Thoracic aorta (tissue), 2 donors: ENCODE measurements around the gene NRP2. TPM values are rescaled to one million over a fixed set of nuclear protein-coding genes. Genes with fewer than 3 reads are reported as not detected.

Source experiments
- ATAC-seq: fragments of 150-250 bp; one replicate; pipeline ENCODE4 v1.8.0; 2017; ENCODE audit warnings: low read depth; ENCODE audit not compliant: insufficient number of reproducible peaks, low FRiP score
- DNase-seq: peaks from one replicate; pipeline ENCODE4 v3.0.0-alpha.2; 2020; ENCODE audit warnings: low spot score
- H3K27ac ChIP-seq, 2 donors: fragments of 200-600 bp; sonication (generic); 1 replicate in 1 of 2; 2 replicates in 1 of 2; pipeline ENCODE4 v1.5.1; 2016; ENCODE audit warnings: mild to moderate bottlenecking in 2 of 2, moderate library complexity in 2 of 2
- H3K27me3 ChIP-seq: fragments of 200-600 bp; sonication (generic); replicated peaks from 2 replicates; pipeline ENCODE4 v1.6.0; 2016; ENCODE audit warnings: mild to moderate bottlenecking; ENCODE audit not compliant: insufficient read depth
- H3K36me3 ChIP-seq: fragments of 200-600 bp; sonication (generic); one replicate; pipeline ENCODE4 v1.5.1; 2016
- H3K4me1 ChIP-seq, 2 donors: fragments of 200-600 bp; sonication (generic); 1 replicate in 1 of 2; 2 replicates in 1 of 2; pipeline versions ENCODE4 v1.5.1 to v1.6.0; 2016; ENCODE audit warnings: low read depth in 2 of 2, mild to moderate bottlenecking in 1 of 2; ENCODE audit not compliant: control insufficient read depth in 1 of 2
- H3K4me3 ChIP-seq: fragments of 200-600 bp; sonication (generic); 2 replicates; pipeline ENCODE4 v1.5.1; 2016; ENCODE audit warnings: mild to moderate bottlenecking
- H3K9me3 ChIP-seq: fragments of 200-600 bp; sonication (generic); 2 replicates; pipeline ENCODE4 v1.5.1; 2016
- total RNA-seq, 2 donors: library from RNA; depleted of rRNA; stranded (reverse); fragments of >200 nt; gene quantifications; one replicate each; pipeline versions ENCODE4 v1.1.0 to v1.2.3, GENCODE V29; 2016
- TF ChIP-seq, protein P1 (sequence below): fragments of 200-600 bp; sonication (generic); IDR thresholded peaks from one replicate; pipeline ENCODE4 v1.5.1; 2019; ENCODE audit warnings: antibody characterized with exemption

Gene NRP2, protein sequence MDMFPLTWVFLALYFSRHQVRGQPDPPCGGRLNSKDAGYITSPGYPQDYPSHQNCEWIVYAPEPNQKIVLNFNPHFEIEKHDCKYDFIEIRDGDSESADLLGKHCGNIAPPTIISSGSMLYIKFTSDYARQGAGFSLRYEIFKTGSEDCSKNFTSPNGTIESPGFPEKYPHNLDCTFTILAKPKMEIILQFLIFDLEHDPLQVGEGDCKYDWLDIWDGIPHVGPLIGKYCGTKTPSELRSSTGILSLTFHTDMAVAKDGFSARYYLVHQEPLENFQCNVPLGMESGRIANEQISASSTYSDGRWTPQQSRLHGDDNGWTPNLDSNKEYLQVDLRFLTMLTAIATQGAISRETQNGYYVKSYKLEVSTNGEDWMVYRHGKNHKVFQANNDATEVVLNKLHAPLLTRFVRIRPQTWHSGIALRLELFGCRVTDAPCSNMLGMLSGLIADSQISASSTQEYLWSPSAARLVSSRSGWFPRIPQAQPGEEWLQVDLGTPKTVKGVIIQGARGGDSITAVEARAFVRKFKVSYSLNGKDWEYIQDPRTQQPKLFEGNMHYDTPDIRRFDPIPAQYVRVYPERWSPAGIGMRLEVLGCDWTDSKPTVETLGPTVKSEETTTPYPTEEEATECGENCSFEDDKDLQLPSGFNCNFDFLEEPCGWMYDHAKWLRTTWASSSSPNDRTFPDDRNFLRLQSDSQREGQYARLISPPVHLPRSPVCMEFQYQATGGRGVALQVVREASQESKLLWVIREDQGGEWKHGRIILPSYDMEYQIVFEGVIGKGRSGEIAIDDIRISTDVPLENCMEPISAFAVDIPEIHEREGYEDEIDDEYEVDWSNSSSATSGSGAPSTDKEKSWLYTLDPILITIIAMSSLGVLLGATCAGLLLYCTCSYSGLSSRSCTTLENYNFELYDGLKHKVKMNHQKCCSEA
- total RNA-seq = 10 to 100 TPM; 73.5 to 75.1 TPM

DNA sequence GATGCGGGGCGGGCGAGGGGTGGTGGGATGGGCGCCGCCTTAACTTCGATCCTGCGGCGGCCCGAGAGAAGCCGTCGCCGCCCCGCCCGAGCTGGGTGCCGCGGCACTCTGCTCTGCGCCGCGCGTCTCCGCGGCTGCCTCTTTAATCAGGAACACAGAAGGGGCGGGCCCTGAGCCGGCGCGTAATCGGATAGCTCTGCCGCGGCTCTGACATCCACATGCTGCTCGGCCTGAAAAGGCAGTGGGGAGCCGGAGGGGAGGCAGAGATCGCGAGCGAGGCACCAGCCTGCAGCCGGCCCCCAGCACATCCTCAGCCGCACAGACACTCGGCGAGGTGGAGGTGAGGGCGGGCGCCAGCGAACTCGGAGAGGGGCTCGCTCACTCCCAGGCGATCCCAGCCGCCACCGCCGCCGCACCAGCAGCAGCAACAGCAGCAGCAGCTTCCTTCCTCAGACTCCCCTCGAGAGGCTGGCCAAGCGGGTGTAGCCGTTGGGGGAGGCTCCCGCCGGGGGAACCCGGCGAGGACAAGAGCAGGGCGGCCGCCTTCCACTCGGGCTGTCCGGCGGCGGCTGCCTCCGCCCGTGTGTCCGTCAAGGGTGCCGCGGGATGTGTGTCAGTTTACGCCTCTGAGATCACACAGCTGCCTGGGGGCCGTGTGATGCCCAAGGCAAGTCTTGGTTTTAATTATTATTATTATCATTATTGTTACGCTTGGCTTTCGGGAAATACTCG lies at the start of gene NRP2:
Gene NRP2 (plus strand): TSS at position 263 of the 732 bp plus-strand sequence. CDS start 790 bp downstream, outside the sequence.
- TF ChIP-seq, protein P1, sequence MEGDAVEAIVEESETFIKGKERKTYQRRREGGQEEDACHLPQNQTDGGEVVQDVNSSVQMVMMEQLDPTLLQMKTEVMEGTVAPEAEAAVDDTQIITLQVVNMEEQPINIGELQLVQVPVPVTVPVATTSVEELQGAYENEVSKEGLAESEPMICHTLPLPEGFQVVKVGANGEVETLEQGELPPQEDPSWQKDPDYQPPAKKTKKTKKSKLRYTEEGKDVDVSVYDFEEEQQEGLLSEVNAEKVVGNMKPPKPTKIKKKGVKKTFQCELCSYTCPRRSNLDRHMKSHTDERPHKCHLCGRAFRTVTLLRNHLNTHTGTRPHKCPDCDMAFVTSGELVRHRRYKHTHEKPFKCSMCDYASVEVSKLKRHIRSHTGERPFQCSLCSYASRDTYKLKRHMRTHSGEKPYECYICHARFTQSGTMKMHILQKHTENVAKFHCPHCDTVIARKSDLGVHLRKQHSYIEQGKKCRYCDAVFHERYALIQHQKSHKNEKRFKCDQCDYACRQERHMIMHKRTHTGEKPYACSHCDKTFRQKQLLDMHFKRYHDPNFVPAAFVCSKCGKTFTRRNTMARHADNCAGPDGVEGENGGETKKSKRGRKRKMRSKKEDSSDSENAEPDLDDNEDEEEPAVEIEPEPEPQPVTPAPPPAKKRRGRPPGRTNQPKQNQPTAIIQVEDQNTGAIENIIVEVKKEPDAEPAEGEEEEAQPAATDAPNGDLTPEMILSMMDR = no peak
- Histone ChIP-seq H3K4me3 (peak within 1 kb of the TSS; percentile 92), H3K27me3 (no peaks in the 10 kb centered on the region), H3K4me1 (peaks cover 6 to 31% of the 10 kb centered on the region in 2 donors), H3K9me3 (no peaks in the 10 kb centered on the region), H3K27ac (peak within 1 kb of the TSS; percentile 76 to 85), H3K36me3 (no peaks in the 10 kb centered on the region)
- DNase-seq = no peak
- peak; percentile 17 for ATAC-seq

DNA sequence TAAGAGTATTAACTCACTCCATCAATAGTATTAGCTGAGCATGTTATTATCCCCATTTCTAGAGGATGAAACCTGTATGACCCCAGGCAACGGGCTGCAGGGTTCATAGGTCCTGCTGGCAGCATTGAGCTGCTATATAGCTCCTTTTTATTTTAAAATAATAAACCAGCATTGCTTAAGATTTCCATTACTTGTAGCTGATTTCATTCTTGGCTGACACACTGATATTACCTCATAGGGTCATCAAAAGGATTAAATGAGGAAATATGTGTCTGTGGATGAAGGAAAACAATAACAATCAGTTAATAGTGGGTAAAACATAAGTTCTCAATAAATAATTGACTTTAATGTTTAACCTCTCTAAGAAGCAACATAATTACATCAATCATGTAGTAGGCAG lies 48.3 kb upstream of the NRP2 start:
- Histone ChIP-seq H3K27ac (no peak overlapping the region), H3K27me3 (no peaks in the 10 kb centered on the region), H3K4me3 (no peak overlapping the region), H3K36me3 (no peaks in the 10 kb centered on the region), H3K4me1 (no peaks in the 10 kb centered on the region), H3K9me3 (no peaks in the 10 kb centered on the region)
- TF ChIP-seq, protein P1 = no peak
- DNase-seq = no peak
- no peak for ATAC-seq

DNA sequence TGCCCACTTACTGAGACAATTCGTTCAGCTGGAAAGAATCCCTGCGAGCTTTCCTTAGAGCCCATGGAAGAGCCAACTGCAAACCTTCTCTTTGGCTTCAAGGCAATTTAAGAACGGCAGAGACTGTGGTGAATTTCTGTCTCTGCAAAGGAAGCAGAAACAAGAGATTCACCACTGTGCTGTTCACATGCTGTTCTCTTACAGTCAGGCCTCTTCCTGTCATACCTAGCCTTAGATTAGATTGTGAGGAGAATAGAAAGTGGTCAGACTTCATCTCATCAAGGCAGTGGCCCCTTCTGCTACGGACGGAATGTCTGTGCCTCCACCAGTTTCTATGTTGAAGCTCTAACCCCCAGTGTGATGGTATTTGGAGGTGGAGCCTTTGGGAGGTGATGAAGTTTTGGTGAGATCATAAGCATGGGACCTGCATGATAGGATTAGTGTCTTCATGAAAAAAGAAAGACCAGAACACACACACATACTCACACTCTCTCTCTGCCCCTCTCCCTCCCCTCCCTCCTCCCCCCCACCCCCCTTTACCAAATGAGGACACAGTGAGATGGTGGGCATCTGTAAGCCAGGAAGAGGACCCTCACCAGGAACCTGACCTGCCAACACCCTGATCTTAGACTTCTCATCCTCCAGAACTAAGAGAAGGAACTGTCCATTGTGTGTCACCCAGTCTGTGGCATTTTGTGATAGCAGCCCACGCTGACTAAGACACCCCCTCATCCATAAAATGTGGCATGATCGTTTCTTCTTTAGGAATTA lies 45.6 kb upstream of the NRP2 start:
- DNase-seq = no peak
- Histone ChIP-seq H3K4me1 (no peaks in the 10 kb centered on the region), H3K9me3 (no peaks in the 10 kb centered on the region), H3K4me3 (no peak overlapping the region), H3K27ac (no peak overlapping the region), H3K36me3 (no peaks in the 10 kb centered on the region), H3K27me3 (no peaks in the 10 kb centered on the region)
- ATAC-seq = no peak
- TF ChIP-seq, protein P1 = no peak

DNA sequence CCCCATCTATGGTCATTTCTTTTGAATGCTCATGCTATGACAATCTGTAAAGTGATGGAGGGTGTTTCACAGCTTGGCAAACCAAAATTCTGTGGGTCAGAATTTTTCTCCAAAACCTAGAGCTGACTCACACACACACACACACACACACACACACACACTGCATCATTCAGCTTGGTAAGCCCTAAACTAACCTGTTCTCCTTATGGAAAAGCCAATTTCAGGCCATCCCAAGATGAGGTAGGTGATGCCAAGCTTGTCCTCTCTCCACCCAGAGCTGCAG lies 45.0 kb upstream of the NRP2 start:
- ATAC-seq = no peak
- Histone ChIP-seq H3K4me1 (no peaks in the 10 kb centered on the region), H3K27me3 (no peaks in the 10 kb centered on the region), H3K27ac (no peak overlapping the region), H3K36me3 (no peaks in the 10 kb centered on the region), H3K4me3 (no peak overlapping the region), H3K9me3 (no peaks in the 10 kb centered on the region)
- no peak for DNase-seq
- TF ChIP-seq, protein P1 = no peak
